A549 (cell line): ENCODE measurements around the gene CYSLTR2.

Experiments
- BHLHE40 ChIP-seq: IDR thresholded peaks from 2 replicates; pipeline ENCODE4 v1.6.1; 2012; ENCODE audit warnings: low read depth, low read length, inconsistent platforms
- CTCF ChIP-seq: fragments of >200 bp; sonication (Bioruptor Twin); formaldehyde crosslinking; IDR thresholded peaks from 3 replicates; pipeline ENCODE4 v1.5.1; 2016
- EP300 ChIP-seq, 2 experiments: fragments of >200 bp; sonication (Bioruptor Twin); formaldehyde crosslinking; IDR thresholded peaks; 2 replicates in 1 of 2; 3 replicates in 1 of 2; pipeline ENCODE4 v1.6.1; 2016 to 2017
- ESRRA ChIP-seq: fragments of 150-350 bp; IDR thresholded peaks from 2 replicates; pipeline ENCODE4 v1.6.1; 2014; ENCODE audit warnings: mild to moderate bottlenecking, low read length, borderline replicate concordance
- GATA3 ChIP-seq: IDR thresholded peaks from 2 replicates; pipeline ENCODE4 v1.6.1; 2012; ENCODE audit warnings: borderline replicate concordance
- HOXA7 ChIP-seq: fragments of 250-450 bp; sonication (Bioruptor Pico); IDR thresholded peaks from 2 replicates; pipeline ENCODE4 v1.5.0; 2020; ENCODE audit warnings: mild to moderate bottlenecking, moderate library complexity
- MAZ ChIP-seq: fragments of 150-350 bp; IDR thresholded peaks from 2 replicates; pipeline ENCODE4 v1.6.1; 2014; ENCODE audit warnings: antibody characterized with exemption, low read depth, low read length, borderline replicate concordance
- MYC ChIP-seq: IDR thresholded peaks from 2 replicates; pipeline ENCODE4 v1.6.1; 2012; ENCODE audit warnings: mild to moderate bottlenecking, inconsistent platforms, low read length, improper control_type of control experiment, borderline replicate concordance
- POLR2A ChIP-seq: IDR thresholded peaks from 2 replicates; pipeline ENCODE4 v1.6.1; 2012; ENCODE audit warnings: mild to moderate bottlenecking, low read length
- RAD21 ChIP-seq, 2 experiments: fragments of >200 bp in 1 of 2; sonication (Bioruptor Twin) in 1 of 2; formaldehyde crosslinking in 1 of 2; IDR thresholded peaks in 1 of 2; conservative IDR thresholded peaks in 1 of 2; 2 replicates in 1 of 2; 3 replicates in 1 of 2; pipeline ENCODE4 v1.6.1; 2012 to 2018; ENCODE audit warnings: inconsistent platforms in 1 of 2
- RFX5 ChIP-seq: fragments of 450-650 bp; IDR thresholded peaks from 2 replicates; pipeline ENCODE4 v1.7.1; 2014; ENCODE audit warnings: antibody characterized with exemption, mild to moderate bottlenecking, moderate library complexity
- SMC3 ChIP-seq: fragments of >200 bp; sonication (Bioruptor Twin); formaldehyde crosslinking; IDR thresholded peaks from 3 replicates; pipeline ENCODE4 v1.6.1; 2018; ENCODE audit warnings: inconsistent platforms
- TF ChIP-seq, protein P1 (sequence below): IDR thresholded peaks from 2 replicates; pipeline ENCODE4 v1.6.1; 2012

- TF ChIP-seq ESRRA = no peak
- TF ChIP-seq MYC = no peak
- TF ChIP-seq RFX5 = no peak
- no peak for TF ChIP-seq CTCF
- TF ChIP-seq, protein P1, sequence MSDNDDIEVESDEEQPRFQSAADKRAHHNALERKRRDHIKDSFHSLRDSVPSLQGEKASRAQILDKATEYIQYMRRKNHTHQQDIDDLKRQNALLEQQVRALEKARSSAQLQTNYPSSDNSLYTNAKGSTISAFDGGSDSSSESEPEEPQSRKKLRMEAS = no peak
- TF ChIP-seq RAD21 (conservative IDR thresholded peaks at IDR 0.05 in 1 of 2, IDR thresholded peaks at IDR 0.05 in 1 of 2) = no peak
- no peak for TF ChIP-seq EP300 (IDR thresholded peaks at IDR 0.05)
- no peak for TF ChIP-seq BHLHE40
- TF ChIP-seq GATA3 = no peak
- no peak for TF ChIP-seq MAZ
- TF ChIP-seq SMC3 = no peak
- TF ChIP-seq POLR2A = no peak
- no peak for TF ChIP-seq HOXA7 (CRISPR knock-in tag)
These were observed 73.0 kb downstream of the CYSLTR2 start for GRCh38 chr13:48726711-48727110.
